Measurements from ENCODE around the gene ENOX1. TPM values are rescaled to one million over a fixed set of nuclear protein-coding genes. Genes with fewer than 3 reads are reported as not detected.

ENOX1 gene
- total and polyA plus RNA-seq, 2 of the 13 experiments (the other 11 are each of a cell fraction or from before 2014, with no cell fraction given) = not detected

DNA sequence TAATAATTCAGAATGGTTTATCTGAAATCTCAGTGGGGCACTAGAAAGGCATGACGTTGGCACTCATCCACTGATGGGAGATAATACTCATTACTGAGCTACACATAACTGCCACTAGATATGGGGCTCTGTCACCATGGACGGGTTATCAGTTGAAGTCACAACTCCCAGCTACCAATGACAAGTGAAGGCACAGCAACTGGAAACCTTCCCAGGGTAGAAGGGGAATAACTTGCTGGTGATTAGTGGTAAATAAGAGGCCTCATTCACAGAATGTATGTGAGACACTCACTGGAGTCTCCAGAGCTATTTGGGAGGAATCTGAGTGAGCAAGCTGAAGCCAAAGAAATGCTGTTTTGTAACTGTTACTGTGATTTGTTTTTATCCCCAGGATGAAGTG lies 249.6 kb downstream of the ENOX1 start:
- TF ChIP-seq, protein P1, sequence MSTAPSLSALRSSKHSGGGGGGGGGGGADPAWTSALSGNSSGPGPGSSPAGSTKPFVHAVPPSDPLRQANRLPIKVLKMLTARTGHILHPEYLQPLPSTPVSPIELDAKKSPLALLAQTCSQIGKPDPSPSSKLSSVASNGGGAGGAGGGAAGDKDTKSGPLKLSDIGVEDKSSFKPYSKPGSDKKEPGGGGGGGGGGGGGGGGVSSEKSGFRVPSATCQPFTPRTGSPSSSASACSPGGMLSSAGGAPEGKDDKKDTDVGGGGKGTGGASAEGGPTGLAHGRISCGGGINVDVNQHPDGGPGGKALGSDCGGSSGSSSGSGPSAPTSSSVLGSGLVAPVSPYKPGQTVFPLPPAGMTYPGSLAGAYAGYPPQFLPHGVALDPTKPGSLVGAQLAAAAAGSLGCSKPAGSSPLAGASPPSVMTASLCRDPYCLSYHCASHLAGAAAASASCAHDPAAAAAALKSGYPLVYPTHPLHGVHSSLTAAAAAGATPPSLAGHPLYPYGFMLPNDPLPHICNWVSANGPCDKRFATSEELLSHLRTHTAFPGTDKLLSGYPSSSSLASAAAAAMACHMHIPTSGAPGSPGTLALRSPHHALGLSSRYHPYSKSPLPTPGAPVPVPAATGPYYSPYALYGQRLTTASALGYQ (CRISPR knock-in tag; IDR thresholded peaks at IDR 0.05) = no peak
- TF ChIP-seq MBNL3 (CRISPR knock-in tag; conservative IDR thresholded peaks at IDR 0.05) (no peak), ZNF614 (CRISPR knock-in tag; IDR thresholded peaks at IDR 0.05; ENCODE audit: borderline replicate concordance) (no peak), ZNF460 (CRISPR knock-in tag; IDR thresholded peaks at IDR 0.05; ENCODE audit: borderline replicate concordance) (no peak), U2AF2 (IDR thresholded peaks at IDR 0.05; ENCODE audit: low read depth, low read length) (no peak)
- H3K9ac ChIP-seq (ENCODE audit: insufficient read depth, low read depth, low read length) = no peak overlapping the region
- H3K79me2 ChIP-seq (ENCODE audit: insufficient read depth, low read length) = no peaks in the 10 kb centered on the region
- H2AFZ ChIP-seq (ENCODE audit: low read length) = no peak overlapping the region
- intact Hi-C loops (cut with micrococcal nuclease; ENCODE audit: unreplicated experiment) = no loop called here
- H3K36me3 ChIP-seq (replicated peaks in 1 of 2; ENCODE audit: control insufficient read depth in 1 of 2, insufficient read depth in 2 of 2, low read length in 2 of 2) = no peaks in the 10 kb centered on the region
- no peak overlapping the region for H3K4me2 ChIP-seq (ENCODE audit: low read depth, low read length)
- ChIA-PET POLR2A (no interaction called here), CTCF (ENCODE audit: low intra/inter-chr PET ratio, low total read pairs) (no interaction called here)
- no peak overlapping the region for H3K27ac ChIP-seq (ENCODE audit: extremely low read length, insufficient read depth, low read length)
- ATAC-seq (no peak), DNase-seq (ENCODE audit: low spot score) (no peak), FAIRE-seq (no peak)
- BruUV-seq (replicated peaks) = no TSS peak
- no peaks in the 10 kb centered on the region for H4K20me1 ChIP-seq (ENCODE audit: insufficient read depth, low read length)
- WGBS (ENCODE audit: low lambda C conversion rate) = 25% methylated on average over 1 of the region's 2 CpGs
- H3K4me1 ChIP-seq (ENCODE audit: insufficient read depth, low read length) = no peaks in the 10 kb centered on the region
- no peaks in the 10 kb centered on the region for H3K9me3 ChIP-seq (ENCODE audit: low read length)
- H3K27me3 ChIP-seq (ENCODE audit: control insufficient read depth in 1 of 2, insufficient read depth in 2 of 2, low read length in 2 of 2) = no peaks in the 10 kb centered on the region
- no peak overlapping the region for H3K4me3 ChIP-seq (replicated peaks in 1 of 3; ENCODE audit: insufficient read depth in 1 of 3, low read depth in 2 of 3, low read length in 3 of 3)
- in situ Hi-C loops (cut with HindIII; ENCODE audit: extremely low pct_ligation_motif_present, low pct_unique_long_range_greater_than_20kb) = no loop called here

DNA sequence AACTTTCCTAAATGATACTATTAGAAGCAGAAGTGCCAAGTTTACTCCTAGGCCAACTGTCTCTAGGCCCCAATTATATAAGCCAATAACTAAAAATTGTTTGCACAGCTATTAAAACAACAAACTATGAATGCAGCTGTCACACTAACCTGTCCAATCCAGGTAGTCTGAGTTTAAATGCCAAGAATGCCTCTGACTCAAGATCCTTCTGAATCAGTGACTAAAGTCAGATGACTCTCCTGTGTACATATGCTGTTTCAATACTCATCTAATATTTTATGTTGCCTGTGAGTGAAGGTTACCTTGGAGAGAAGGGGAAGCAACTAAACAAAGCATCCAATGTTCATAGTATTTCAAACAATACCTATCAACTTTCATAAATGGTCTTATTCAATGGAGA lies 257.0 kb downstream of the ENOX1 start:
- H3K4me2 ChIP-seq (ENCODE audit: low read depth, low read length) = no peak overlapping the region
- no peak overlapping the region for H3K27ac ChIP-seq (ENCODE audit: extremely low read length, insufficient read depth, low read length)
- H3K36me3 ChIP-seq (replicated peaks in 1 of 2; ENCODE audit: control insufficient read depth in 1 of 2, insufficient read depth in 2 of 2, low read length in 2 of 2) = no peaks in the 10 kb centered on the region
- ChIA-PET CTCF (ENCODE audit: low intra/inter-chr PET ratio, low total read pairs) (no interaction called here), POLR2A (no interaction called here)
- ATAC-seq (no peak), FAIRE-seq (no peak), DNase-seq (ENCODE audit: low spot score) (no peak)
- no peaks in the 10 kb centered on the region for H3K9me3 ChIP-seq (ENCODE audit: low read length)
- no peak overlapping the region for H3K9ac ChIP-seq (ENCODE audit: insufficient read depth, low read depth, low read length)
- in situ Hi-C loops (cut with HindIII; ENCODE audit: extremely low pct_ligation_motif_present, low pct_unique_long_range_greater_than_20kb) = no loop called here
- H4K20me1 ChIP-seq (ENCODE audit: insufficient read depth, low read length) = no peaks in the 10 kb centered on the region
- no peaks in the 10 kb centered on the region; a peak in 1 of 5 replicates for H3K27me3 ChIP-seq (ENCODE audit: control insufficient read depth in 1 of 2, insufficient read depth in 2 of 2, low read length in 2 of 2)
- no TSS peak for BruUV-seq (replicated peaks)
- no peaks in the 10 kb centered on the region for H3K4me1 ChIP-seq (ENCODE audit: insufficient read depth, low read length)
- intact Hi-C loops (cut with micrococcal nuclease; ENCODE audit: unreplicated experiment) = no loop called here
- H3K4me3 ChIP-seq (replicated peaks in 1 of 3; ENCODE audit: insufficient read depth in 1 of 3, low read depth in 2 of 3, low read length in 3 of 3) = no peak overlapping the region
- no peak for TF ChIP-seq ZMAT3 (CRISPR knock-in tag; conservative IDR thresholded peaks at IDR 0.05)
- TF ChIP-seq, protein P2, sequence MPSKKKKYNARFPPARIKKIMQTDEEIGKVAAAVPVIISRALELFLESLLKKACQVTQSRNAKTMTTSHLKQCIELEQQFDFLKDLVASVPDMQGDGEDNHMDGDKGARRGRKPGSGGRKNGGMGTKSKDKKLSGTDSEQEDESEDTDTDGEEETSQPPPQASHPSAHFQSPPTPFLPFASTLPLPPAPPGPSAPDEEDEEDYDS (CRISPR knock-in tag; IDR thresholded peaks at IDR 0.05) = no peak
- TF ChIP-seq, protein P3, sequence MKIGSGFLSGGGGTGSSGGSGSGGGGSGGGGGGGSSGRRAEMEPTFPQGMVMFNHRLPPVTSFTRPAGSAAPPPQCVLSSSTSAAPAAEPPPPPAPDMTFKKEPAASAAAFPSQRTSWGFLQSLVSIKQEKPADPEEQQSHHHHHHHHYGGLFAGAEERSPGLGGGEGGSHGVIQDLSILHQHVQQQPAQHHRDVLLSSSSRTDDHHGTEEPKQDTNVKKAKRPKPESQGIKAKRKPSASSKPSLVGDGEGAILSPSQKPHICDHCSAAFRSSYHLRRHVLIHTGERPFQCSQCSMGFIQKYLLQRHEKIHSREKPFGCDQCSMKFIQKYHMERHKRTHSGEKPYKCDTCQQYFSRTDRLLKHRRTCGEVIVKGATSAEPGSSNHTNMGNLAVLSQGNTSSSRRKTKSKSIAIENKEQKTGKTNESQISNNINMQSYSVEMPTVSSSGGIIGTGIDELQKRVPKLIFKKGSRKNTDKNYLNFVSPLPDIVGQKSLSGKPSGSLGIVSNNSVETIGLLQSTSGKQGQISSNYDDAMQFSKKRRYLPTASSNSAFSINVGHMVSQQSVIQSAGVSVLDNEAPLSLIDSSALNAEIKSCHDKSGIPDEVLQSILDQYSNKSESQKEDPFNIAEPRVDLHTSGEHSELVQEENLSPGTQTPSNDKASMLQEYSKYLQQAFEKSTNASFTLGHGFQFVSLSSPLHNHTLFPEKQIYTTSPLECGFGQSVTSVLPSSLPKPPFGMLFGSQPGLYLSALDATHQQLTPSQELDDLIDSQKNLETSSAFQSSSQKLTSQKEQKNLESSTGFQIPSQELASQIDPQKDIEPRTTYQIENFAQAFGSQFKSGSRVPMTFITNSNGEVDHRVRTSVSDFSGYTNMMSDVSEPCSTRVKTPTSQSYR (CRISPR knock-in tag; IDR thresholded peaks at IDR 0.05; ENCODE audit: borderline replicate concordance) = no peak
- TF ChIP-seq, protein P4, sequence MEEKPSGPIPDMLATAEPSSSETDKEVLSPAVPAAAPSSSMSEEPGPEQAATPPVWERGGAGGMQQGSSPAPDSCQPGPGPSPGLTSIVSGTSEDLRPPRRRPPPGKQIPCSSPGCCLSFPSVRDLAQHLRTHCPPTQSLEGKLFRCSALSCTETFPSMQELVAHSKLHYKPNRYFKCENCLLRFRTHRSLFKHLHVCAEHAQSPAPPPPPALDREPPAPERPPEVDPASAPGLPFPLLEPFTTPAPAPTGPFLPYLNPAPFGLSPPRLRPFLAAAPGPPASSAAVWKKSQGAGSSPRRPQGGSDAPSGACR (CRISPR knock-in tag; IDR thresholded peaks at IDR 0.05) = no peak
- no peak overlapping the region for H2AFZ ChIP-seq (ENCODE audit: low read length)
- H3K79me2 ChIP-seq (ENCODE audit: insufficient read depth, low read length) = no peaks in the 10 kb centered on the region

Data from HepG2 (cell line).